Vagina (tissue), 2 donors: ENCODE results near the gene NQO1. TPM values are rescaled to one million over a fixed set of nuclear protein-coding genes. Genes with fewer than 3 reads are reported as not detected.

Experiments used
- DNase-seq, 2 donors: peaks; one replicate each; pipeline ENCODE4 v3.0.0-alpha.2; 2017; ENCODE audit errors: extremely low spot score in 2 of 2
- H3K27ac ChIP-seq: fragments of 200-600 bp; sonication (generic); one replicate; pipeline ENCODE4 v1.5.1; 2019
- H3K27me3 ChIP-seq: fragments of 200-600 bp; sonication (generic); one replicate; pipeline ENCODE4 v1.5.1; 2019
- H3K36me3 ChIP-seq, 2 donors: fragments of 200-600 bp; sonication (generic); one replicate each; pipeline ENCODE4 v1.5.1; 2017 to 2019
- H3K4me1 ChIP-seq: fragments of 200-600 bp; sonication (generic); one replicate; pipeline ENCODE4 v1.5.1; 2019
- H3K4me3 ChIP-seq, 2 donors: fragments of 200-600 bp; sonication (generic); 1 replicate in 1 of 2; 2 replicates in 1 of 2; pipeline ENCODE4 v1.5.1; 2016 to 2019
- H3K9me3 ChIP-seq: fragments of 200-600 bp; sonication (generic); one replicate; pipeline ENCODE4 v1.5.1; 2019
- CTCF ChIP-seq, 3 experiments: fragments of 450-650 bp in 2 of 3; fragments of 200-600 bp in 1 of 3; sonication (generic) in 1 of 3; IDR thresholded peaks; one replicate each; pipeline ENCODE4 v1.5.1; 2017 to 2019; ENCODE audit warnings: antibody characterized with exemption in 3 of 3, mild to moderate bottlenecking in 2 of 3, moderate library complexity in 2 of 3
- POLR2A ChIP-seq, 2 donors: fragments of 450-650 bp; IDR thresholded peaks; one replicate each; pipeline ENCODE4 v1.6.1; 2017; ENCODE audit warnings: antibody characterized with exemption in 2 of 2, mild to moderate bottlenecking in 2 of 2, moderate library complexity in 2 of 2
- POLR2AphosphoS5 ChIP-seq, 2 donors: sonication (generic); formaldehyde crosslinking; IDR thresholded peaks; one replicate each; pipeline ENCODE4 v1.9.0; 2017; ENCODE audit warnings: antibody characterized with exemption in 2 of 2, mild to moderate bottlenecking in 2 of 2, low read depth in 1 of 2; ENCODE audit not compliant: insufficient read depth in 1 of 2
- intact Hi-C: fragments of 100-400 bp; cut with DNase I; formaldehyde crosslinking; loops from one replicate; pipeline ENCODE4 v1.15.1; 2023
- total RNA-seq: library from RNA; depleted of rRNA; stranded (reverse); fragments of >200 nt; gene quantifications from one replicate; pipeline ENCODE4 v1.2.3, GENCODE V29; 2016

NQO1 gene
- total RNA-seq, 1 donor from 2014 or later = 84.5 TPM

GRCh38 chr16:69718111-69718764, 8.1 kb downstream of the NQO1 start:
- DNase-seq = no peak

GRCh38 chr16:69717066-69717465, 9.3 kb downstream of the NQO1 start:
- Histone ChIP-seq H3K36me3 (peaks cover 0 to 33% of the 10 kb centered on the region in 2 donors), H3K4me3 (no peak overlapping the region), H3K27me3 (no peaks in the 10 kb centered on the region), H3K27ac (no peak overlapping the region), H3K4me1 (no peaks in the 10 kb centered on the region), H3K9me3 (no peaks in the 10 kb centered on the region)
- DNase-seq = no peak
- intact Hi-C loops = no loop called here
- no peak for TF ChIP-seq CTCF (IDR thresholded peaks at IDR 0.05)
- TF ChIP-seq POLR2A (IDR thresholded peaks at IDR 0.05) = no peak
- no peak for TF ChIP-seq POLR2AphosphoS5 (IDR thresholded peaks at IDR 0.05; ENCODE audit: insufficient read depth in 1 of 2, low read depth in 1 of 2)

More at GRCh38 chr16:69718111-69718764, 8.1 kb downstream of the NQO1 start:
- H3K36me3 ChIP-seq = peaks cover 0 to 33% of the 10 kb centered on the region in 2 donors
- no peaks in the 10 kb centered on the region for H3K27me3 ChIP-seq
- TF ChIP-seq CTCF (IDR thresholded peaks at IDR 0.05) (no peak), POLR2AphosphoS5 (IDR thresholded peaks at IDR 0.05; ENCODE audit: insufficient read depth in 1 of 2, low read depth in 1 of 2) (no peak), POLR2A (IDR thresholded peaks at IDR 0.05) (no peak)
- H3K9me3 ChIP-seq = no peaks in the 10 kb centered on the region
- no peak overlapping the region for H3K27ac ChIP-seq
- no peaks in the 10 kb centered on the region for H3K4me1 ChIP-seq
- intact Hi-C loops = no loop called here
- H3K4me3 ChIP-seq = no peak overlapping the region

- Histone ChIP-seq H3K27ac (no peak overlapping the region), H3K27me3 (no peaks in the 10 kb centered on the region), H3K36me3 (peaks cover 0 to 29% of the 10 kb centered on the region in 2 donors), H3K9me3 (no peaks in the 10 kb centered on the region), H3K4me1 (peaks cover 19% of the 10 kb centered on the region), H3K4me3 (no peak overlapping the region)
- intact Hi-C loops = no loop called here
- DNase-seq = no peak
- no peak for TF ChIP-seq POLR2AphosphoS5 (IDR thresholded peaks at IDR 0.05; ENCODE audit: insufficient read depth in 1 of 2, low read depth in 1 of 2)
Observed at GRCh38 chr16:69712914-69713581, 13.3 kb downstream of the NQO1 start.

GRCh38 chr16:69712277-69712676, 14.1 kb downstream of the NQO1 start:
- Histone ChIP-seq H3K9me3 (no peaks in the 10 kb centered on the region), H3K4me1 (peaks cover 19% of the 10 kb centered on the region), H3K27ac (no peak overlapping the region), H3K36me3 (peaks cover 0 to 21% of the 10 kb centered on the region in 2 donors), H3K27me3 (no peaks in the 10 kb centered on the region), H3K4me3 (no peak overlapping the region)
- TF ChIP-seq POLR2A (IDR thresholded peaks at IDR 0.05) = no peak
- no peak for TF ChIP-seq POLR2AphosphoS5 (IDR thresholded peaks at IDR 0.05; ENCODE audit: insufficient read depth in 1 of 2, low read depth in 1 of 2)
- TF ChIP-seq CTCF (IDR thresholded peaks at IDR 0.05) = no peak
- intact Hi-C loops = no loop called here
- DNase-seq = no peak

- Histone ChIP-seq H3K9me3 (no peaks in the 10 kb centered on the region), H3K36me3 (peaks cover 0 to 15% of the 10 kb centered on the region in 2 donors), H3K27me3 (no peaks in the 10 kb centered on the region), H3K4me1 (peaks cover 19% of the 10 kb centered on the region), H3K4me3 (no peak overlapping the region), H3K27ac (no peak overlapping the region)
- intact Hi-C loops = loop anchor here (2.0 kb wide), 1 partner anchor 44 kb away; the partner anchor contains the start of gene NOB1
- no peak for TF ChIP-seq CTCF (IDR thresholded peaks at IDR 0.05)
- TF ChIP-seq POLR2AphosphoS5 (IDR thresholded peaks at IDR 0.05; ENCODE audit: insufficient read depth in 1 of 2, low read depth in 1 of 2) = peak in 1 of 2 donors; percentile 26
- no peak for DNase-seq
Observed at GRCh38 chr16:69711115-69711740, 15.1 kb downstream of the NQO1 start.
